H1 (cell line): ENCODE data around the gene ZNF670. TPM values are rescaled to one million over a fixed set of nuclear protein-coding genes. Genes with fewer than 3 reads are reported as not detected.

Experiments used
- ASH2L ChIP-seq: fragments of 200-600, 300-600 bp; sonication (generic); IDR thresholded peaks from one replicate; pipeline ENCODE4 v1.7.1; 2017; ENCODE audit warnings: low read length
- CREB1 ChIP-seq: IDR thresholded peaks from 2 replicates; pipeline ENCODE4 v1.6.1; 2012; ENCODE audit warnings: inconsistent platforms
- EGR1 ChIP-seq: IDR thresholded peaks from 2 replicates; pipeline ENCODE4 v1.6.1; 2011; ENCODE audit warnings: low read depth, low read length, borderline replicate concordance
- EP300 ChIP-seq, 2 experiments: IDR thresholded peaks; 1 replicate in 1 of 2; 2 replicates in 1 of 2; pipeline ENCODE4 v1.6.1; 2011 to 2012; ENCODE audit warnings: low read depth in 2 of 2, low read length in 2 of 2, mild to moderate bottlenecking in 2 of 2, borderline replicate concordance in 1 of 2, inconsistent platforms in 1 of 2, moderate library complexity in 1 of 2
- EZH2 ChIP-seq: fragments of 200-600 bp; sonication (generic); IDR thresholded peaks from 2 replicates; pipeline ENCODE4 v1.7.1; 2012; ENCODE audit warnings: low read depth, mild to moderate bottlenecking, moderate library complexity, low read length, inconsistent platforms; ENCODE audit not compliant: severe bottlenecking
- FOSL1 ChIP-seq: IDR thresholded peaks from 2 replicates; pipeline ENCODE4 v1.6.1; 2011; ENCODE audit warnings: mild to moderate bottlenecking, low read depth, low read length, moderate library complexity; ENCODE audit not compliant: insufficient read depth
- MAFK ChIP-seq: IDR thresholded peaks from 2 replicates; pipeline ENCODE4 v1.6.1; 2012; ENCODE audit warnings: low read depth, mild to moderate bottlenecking, improper control_type of control experiment, low read length
- NANOG ChIP-seq: IDR thresholded peaks from 2 replicates; pipeline ENCODE4 v1.6.1; 2011; ENCODE audit warnings: low read length, low read depth, mild to moderate bottlenecking, inconsistent platforms; ENCODE audit not compliant: insufficient read depth, poor library complexity, severe bottlenecking
- PHF8 ChIP-seq: fragments of 200-600 bp; sonication (generic); conservative IDR thresholded peaks from 2 replicates; pipeline ENCODE4 v1.7.1; 2012; ENCODE audit warnings: low read depth, mild to moderate bottlenecking, inconsistent platforms, low read length, moderate library complexity
- TAF1 ChIP-seq: IDR thresholded peaks from 2 replicates; pipeline ENCODE4 v1.6.1; 2011; ENCODE audit warnings: mild to moderate bottlenecking, low read depth, low read length
- polyA plus RNA-seq, 7 experiments: library from polyadenylated mRNA; depleted of rRNA in 3 of 7; stranded (reverse) in 5 of 7; unstranded in 2 of 7; fragments of >200 nt in 5 of 7; fragments of 200-250 nt in 2 of 7; gene quantifications; 1 replicate in 5 of 7; 2 replicates in 1 of 7; 4 replicates in 1 of 7; pipeline versions ENCODE4 v1.2.1 to v1.2.3, GENCODE V29; 2011 to 2013; ENCODE audit warnings: missing spikeins in 2 of 7, mixed read lengths in 2 of 7
- total RNA-seq: library from RNA; stranded (reverse); fragmentation: NEBNext Ultra II Directional; extraction: Animal tissue kit (Norgen Biotek cat#: 25700); gene quantifications from 2 replicates; pipeline ENCODE4 v1.2.1, GENCODE V29; 2021
- TF ChIP-seq, protein P1 (sequence below): IDR thresholded peaks from 2 replicates; pipeline ENCODE4 v1.6.1; 2012; ENCODE audit warnings: inconsistent platforms
- TF ChIP-seq, protein P2 (sequence below): IDR thresholded peaks from 2 replicates; pipeline ENCODE4 v1.6.1; 2012; ENCODE audit warnings: low read length, inconsistent platforms

ZNF670 gene
- total and polyA plus RNA-seq, 2 of the 8 experiments (the other 6 are each of a cell fraction or from before 2014, with no cell fraction given) = 2.8 to 15.4 TPM

DNA sequence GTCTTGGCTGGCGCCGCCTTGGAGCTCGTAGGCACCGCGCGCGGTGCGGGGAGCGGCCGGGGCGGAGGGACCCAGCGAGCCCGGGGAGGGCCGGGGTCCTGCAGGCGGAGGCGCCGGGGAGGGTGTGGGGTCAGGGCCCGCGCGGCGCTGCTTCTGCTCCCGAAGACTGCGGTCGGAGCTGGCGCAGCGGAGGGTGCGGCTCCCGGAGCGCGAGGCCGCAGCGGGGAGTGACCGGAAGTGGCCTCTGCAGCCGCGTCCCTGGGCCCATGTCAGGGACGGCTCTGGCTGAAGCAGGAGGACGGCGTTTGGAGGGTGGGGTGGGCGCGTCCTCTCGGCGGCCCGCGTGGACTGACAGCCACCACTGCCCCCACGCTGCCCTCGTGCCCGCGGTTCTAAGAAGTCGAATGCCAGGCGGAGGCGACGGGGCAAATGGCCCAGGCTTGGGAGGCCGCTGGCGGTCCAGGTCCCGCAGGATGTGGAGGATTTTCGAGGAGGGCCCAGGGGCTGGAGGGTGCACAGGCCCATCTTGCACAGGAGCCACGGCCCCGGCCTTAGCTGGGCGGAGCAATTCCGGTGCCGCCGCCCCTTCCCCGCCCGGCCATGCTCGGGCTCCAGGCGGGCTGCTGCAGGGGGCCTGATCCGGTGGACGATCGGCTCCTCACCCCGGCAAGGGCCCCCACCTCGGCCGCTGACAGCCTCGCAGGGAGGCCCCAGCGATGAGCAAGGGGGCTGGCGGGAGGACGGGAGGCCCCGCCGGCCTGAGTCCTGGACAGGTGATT, 33.3 kb upstream of the ZNF670 start (continued):
- TF ChIP-seq NANOG (no peak), PHF8 (peak; percentile 33), MAFK (no peak), EP300 (IDR thresholded peaks at IDR 0.05; ENCODE audit: borderline replicate concordance in 1 of 2, low read depth in 2 of 2, low read length in 2 of 2) (no peak), CREB1 (no peak), EGR1 (no peak), FOSL1 (no peak), EZH2 (no peak), ASH2L (peak; percentile 55), TAF1 (no peak)
- TF ChIP-seq, protein P1, sequence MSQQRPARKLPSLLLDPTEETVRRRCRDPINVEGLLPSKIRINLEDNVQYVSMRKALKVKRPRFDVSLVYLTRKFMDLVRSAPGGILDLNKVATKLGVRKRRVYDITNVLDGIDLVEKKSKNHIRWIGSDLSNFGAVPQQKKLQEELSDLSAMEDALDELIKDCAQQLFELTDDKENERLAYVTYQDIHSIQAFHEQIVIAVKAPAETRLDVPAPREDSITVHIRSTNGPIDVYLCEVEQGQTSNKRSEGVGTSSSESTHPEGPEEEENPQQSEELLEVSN = peak; percentile 38; the same call in 1 of the 2 replicates
- TF ChIP-seq, protein P2, sequence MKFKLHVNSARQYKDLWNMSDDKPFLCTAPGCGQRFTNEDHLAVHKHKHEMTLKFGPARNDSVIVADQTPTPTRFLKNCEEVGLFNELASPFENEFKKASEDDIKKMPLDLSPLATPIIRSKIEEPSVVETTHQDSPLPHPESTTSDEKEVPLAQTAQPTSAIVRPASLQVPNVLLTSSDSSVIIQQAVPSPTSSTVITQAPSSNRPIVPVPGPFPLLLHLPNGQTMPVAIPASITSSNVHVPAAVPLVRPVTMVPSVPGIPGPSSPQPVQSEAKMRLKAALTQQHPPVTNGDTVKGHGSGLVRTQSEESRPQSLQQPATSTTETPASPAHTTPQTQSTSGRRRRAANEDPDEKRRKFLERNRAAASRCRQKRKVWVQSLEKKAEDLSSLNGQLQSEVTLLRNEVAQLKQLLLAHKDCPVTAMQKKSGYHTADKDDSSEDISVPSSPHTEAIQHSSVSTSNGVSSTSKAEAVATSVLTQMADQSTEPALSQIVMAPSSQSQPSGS = no peak
